Upper lobe of left lung (tissue), 6 donors: Measurements from ENCODE around the gene CERS3. TPM values are rescaled to one million over a fixed set of nuclear protein-coding genes. Genes with fewer than 3 reads are reported as not detected.

ENCODE experiments used
- ATAC-seq, 2 donors: fragments of 200-7000 bp; cut with Tn5 transposase; one replicate each; pipeline ENCODE4 v1.9.1; 2022; ENCODE audit warnings: mild to moderate bottlenecking in 2 of 2, moderate library complexity in 2 of 2; ENCODE audit not compliant: low FRiP score in 2 of 2
- DNase-seq, 2 donors: peaks; one replicate each; pipeline ENCODE4 v3.0.0-alpha.2; 2019 to 2020
- H3K27ac ChIP-seq, 4 donors: fragments of 200-600 bp; sonication (generic); one replicate each; pipeline ENCODE4 v1.5.1; 2016 to 2019
- H3K27me3 ChIP-seq, 4 donors: fragments of 200-600 bp; sonication (generic); one replicate each; pipeline ENCODE4 v1.5.1; 2017 to 2019
- H3K36me3 ChIP-seq, 4 donors: fragments of 200-600 bp; sonication (generic); one replicate each; pipeline ENCODE4 v1.5.1; 2016 to 2019
- H3K4me1 ChIP-seq, 4 donors: fragments of 200-600 bp; sonication (generic); one replicate each; pipeline ENCODE4 v1.5.1; 2018 to 2019
- H3K4me3 ChIP-seq, 4 donors: fragments of 200-600 bp; sonication (generic); one replicate each; pipeline ENCODE4 v1.5.1; 2017 to 2019; ENCODE audit warnings: mild to moderate bottlenecking in 2 of 4, moderate library complexity in 1 of 4
- H3K9me3 ChIP-seq, 4 donors: fragments of 200-600 bp; sonication (generic); one replicate each; pipeline ENCODE4 v1.5.1; 2018 to 2019
- EP300 ChIP-seq, 4 donors: sonication (generic); formaldehyde crosslinking; IDR thresholded peaks; one replicate each; pipeline ENCODE4 v1.5.1; 2017; ENCODE audit warnings: antibody characterized with exemption in 4 of 4, control low read depth in 2 of 4
- POLR2A ChIP-seq, 4 donors: fragments of 450-650 bp; IDR thresholded peaks; one replicate each; pipeline ENCODE4 v1.5.1; 2016 to 2017; ENCODE audit warnings: antibody characterized with exemption in 4 of 4, mild to moderate bottlenecking in 2 of 4
- POLR2AphosphoS5 ChIP-seq, 2 donors: sonication (generic); formaldehyde crosslinking; IDR thresholded peaks; one replicate each; pipeline ENCODE4 v1.5.1; 2017; ENCODE audit warnings: antibody characterized with exemption in 2 of 2
- WGBS, 2 donors: methylation state at CpG; one replicate each; pipeline ENCODE4 v1.1.5; 2017 to 2018; 5-methylcytosine and 5-hydroxymethylcytosine counted together
- total RNA-seq, 6 donors: library from RNA; depleted of rRNA in 4 of 6; stranded (reverse); fragments of >200 nt in 4 of 6; gene quantifications; one replicate each; pipeline versions ENCODE4 v1.1.0 to v1.2.1, GENCODE V29; 2016 to 2021
- TF ChIP-seq, protein P1 (sequence below), 6 experiments: fragments of 450-650 bp in 4 of 6; fragments of 200-600 bp in 2 of 6; sonication (generic) in 2 of 6; IDR thresholded peaks; one replicate each; pipeline ENCODE4 v1.5.1; 2016 to 2019; ENCODE audit warnings: antibody characterized with exemption in 6 of 6
- donor health status: DM: no; HTN: no; CAD: no; lungs with moderate emphysema.
- donor health status: DM: no; HTN: yes; CAD: no; lungs with severe emphysema.

CERS3 gene
- total RNA-seq, 6 donors from 2014 or later = 0.33 TPM; not detected in 5

DNA sequence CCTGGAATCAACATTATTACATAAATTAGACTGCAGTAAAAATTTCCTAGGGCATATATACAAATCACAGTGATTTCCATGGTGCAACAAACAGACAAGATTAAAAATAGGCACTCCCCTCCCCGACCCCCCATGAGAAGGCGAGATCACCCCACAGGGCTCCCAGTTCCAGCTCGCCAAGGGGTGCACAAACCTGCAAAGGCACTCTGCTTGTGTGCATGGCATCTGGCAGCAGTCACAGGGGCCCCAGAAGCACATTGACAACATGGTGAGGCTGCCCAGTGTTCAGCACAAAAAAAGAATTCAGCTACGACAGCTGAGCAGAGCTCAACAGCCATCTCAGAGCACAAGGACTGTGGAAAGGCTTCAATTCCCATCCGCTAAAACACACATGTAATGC lies 19.2 kb upstream of the CERS3 start:
- H3K27me3 ChIP-seq = peaks cover 0 to 5% (median 2%) of the 10 kb centered on the region in 4 donors
- no peaks in the 10 kb centered on the region for H3K9me3 ChIP-seq
- ATAC-seq = no peak
- DNase-seq = no peak
- no peaks in the 10 kb centered on the region for H3K4me1 ChIP-seq
- H3K27ac ChIP-seq = no peak overlapping the region
- H3K36me3 ChIP-seq = no peaks in the 10 kb centered on the region
- TF ChIP-seq EP300 (IDR thresholded peaks at IDR 0.05) = no peak
- no peak for TF ChIP-seq POLR2AphosphoS5 (IDR thresholded peaks at IDR 0.05)
- no peak for TF ChIP-seq POLR2A (IDR thresholded peaks at IDR 0.05)
- TF ChIP-seq, protein P1, sequence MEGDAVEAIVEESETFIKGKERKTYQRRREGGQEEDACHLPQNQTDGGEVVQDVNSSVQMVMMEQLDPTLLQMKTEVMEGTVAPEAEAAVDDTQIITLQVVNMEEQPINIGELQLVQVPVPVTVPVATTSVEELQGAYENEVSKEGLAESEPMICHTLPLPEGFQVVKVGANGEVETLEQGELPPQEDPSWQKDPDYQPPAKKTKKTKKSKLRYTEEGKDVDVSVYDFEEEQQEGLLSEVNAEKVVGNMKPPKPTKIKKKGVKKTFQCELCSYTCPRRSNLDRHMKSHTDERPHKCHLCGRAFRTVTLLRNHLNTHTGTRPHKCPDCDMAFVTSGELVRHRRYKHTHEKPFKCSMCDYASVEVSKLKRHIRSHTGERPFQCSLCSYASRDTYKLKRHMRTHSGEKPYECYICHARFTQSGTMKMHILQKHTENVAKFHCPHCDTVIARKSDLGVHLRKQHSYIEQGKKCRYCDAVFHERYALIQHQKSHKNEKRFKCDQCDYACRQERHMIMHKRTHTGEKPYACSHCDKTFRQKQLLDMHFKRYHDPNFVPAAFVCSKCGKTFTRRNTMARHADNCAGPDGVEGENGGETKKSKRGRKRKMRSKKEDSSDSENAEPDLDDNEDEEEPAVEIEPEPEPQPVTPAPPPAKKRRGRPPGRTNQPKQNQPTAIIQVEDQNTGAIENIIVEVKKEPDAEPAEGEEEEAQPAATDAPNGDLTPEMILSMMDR (IDR thresholded peaks at IDR 0.05) = no peak
- H3K4me3 ChIP-seq = no peak overlapping the region
- 78 to 88% methylated on average over 5 of the region's 5 CpGs for WGBS, 2 donors

- 78 to 80% methylated on average over 6 of the region's 6 CpGs for WGBS, 2 donors
- H3K36me3 ChIP-seq = no peaks in the 10 kb centered on the region
- no peaks in the 10 kb centered on the region for H3K9me3 ChIP-seq
- no peak for DNase-seq
- ATAC-seq = no peak
- H3K27ac ChIP-seq = no peak overlapping the region
- H3K27me3 ChIP-seq = peaks cover 0 to 5% (median 2%) of the 10 kb centered on the region in 4 donors
- TF ChIP-seq POLR2A (IDR thresholded peaks at IDR 0.05) (no peak), EP300 (IDR thresholded peaks at IDR 0.05) (no peak), POLR2AphosphoS5 (IDR thresholded peaks at IDR 0.05) (no peak)
- TF ChIP-seq, protein P1 (IDR thresholded peaks at IDR 0.05) = no peak
- no peak overlapping the region for H3K4me3 ChIP-seq
- no peaks in the 10 kb centered on the region for H3K4me1 ChIP-seq
Observed at GRCh38 chr15:100544946-100545345, 16.2 kb upstream of the CERS3 start.

DNA sequence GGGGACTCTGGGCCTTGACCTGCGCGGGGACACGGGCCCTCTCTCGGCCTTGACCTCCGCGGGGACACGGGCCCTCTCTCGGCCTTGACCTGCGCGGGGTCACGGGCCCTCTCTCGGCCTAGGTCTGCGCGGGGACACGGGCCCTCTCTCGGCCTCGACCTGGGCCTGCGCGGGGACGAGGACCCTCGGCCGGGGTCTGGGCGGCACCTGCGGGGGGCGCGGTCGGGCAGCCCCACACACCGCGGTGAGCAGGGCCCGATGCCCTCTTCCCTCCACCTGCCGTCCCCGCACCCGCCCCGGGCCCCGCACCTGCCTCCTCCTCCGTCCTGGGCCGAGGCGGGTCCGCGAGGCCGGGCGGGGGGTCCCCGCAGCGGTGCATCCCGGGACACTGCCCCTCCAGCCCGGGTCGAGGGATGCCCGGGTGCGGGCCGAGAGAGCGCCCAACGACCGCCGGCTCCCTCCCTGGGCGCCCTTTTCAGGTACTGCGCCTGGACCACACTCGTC lies 15.6 kb upstream of the CERS3 start:
- Histone ChIP-seq H3K9me3 (no peaks in the 10 kb centered on the region), H3K27ac (no peak overlapping the region), H3K4me3 (no peak overlapping the region), H3K27me3 (peaks cover 0 to 5% (median 2%) of the 10 kb centered on the region in 4 donors), H3K4me1 (no peaks in the 10 kb centered on the region), H3K36me3 (no peaks in the 10 kb centered on the region)
- ATAC-seq = peak; percentile 42 to 69
- peak in 1 of 2 donors; percentile 73 for DNase-seq
- 46% methylated on average over 54 of the region's 57 CpGs; no CpG with 5 or more reads in 1 of the 2 donors for WGBS, 2 donors
- TF ChIP-seq EP300 (IDR thresholded peaks at IDR 0.05) (no peak), POLR2A (IDR thresholded peaks at IDR 0.05) (no peak), POLR2AphosphoS5 (IDR thresholded peaks at IDR 0.05) (no peak)
- TF ChIP-seq, protein P1 (IDR thresholded peaks at IDR 0.05) = no peak

DNA sequence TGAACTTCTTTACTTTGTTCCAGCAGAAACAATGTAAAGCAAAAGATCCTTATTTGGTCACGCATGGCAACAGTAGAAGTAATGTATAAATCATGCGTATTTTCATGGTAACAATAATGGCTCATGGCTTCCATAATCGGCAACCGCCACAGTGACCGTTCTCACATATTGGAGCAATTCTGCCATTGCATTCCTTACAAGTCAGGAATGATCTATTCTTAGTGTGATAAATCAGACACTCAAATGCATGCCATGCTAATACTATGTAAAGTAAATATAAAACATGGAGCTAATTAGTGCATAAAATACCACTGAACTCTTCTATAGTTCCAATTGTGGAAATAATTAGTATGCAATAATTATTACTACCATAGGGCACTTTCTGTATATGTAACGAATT lies 13.5 kb upstream of the CERS3 start:
- no peaks in the 10 kb centered on the region for H3K36me3 ChIP-seq
- no peaks in the 10 kb centered on the region for H3K9me3 ChIP-seq
- no peaks in the 10 kb centered on the region for H3K4me1 ChIP-seq
- 91 to 92% methylated on average over 6 of the region's 6 CpGs for WGBS, 2 donors
- ATAC-seq (no peak), DNase-seq (no peak)
- H3K27me3 ChIP-seq = peaks cover 0 to 5% (median 2%) of the 10 kb centered on the region in 4 donors
- no peak overlapping the region for H3K27ac ChIP-seq
- TF ChIP-seq EP300 (IDR thresholded peaks at IDR 0.05) = no peak
- TF ChIP-seq POLR2A (IDR thresholded peaks at IDR 0.05) = no peak
- TF ChIP-seq POLR2AphosphoS5 (IDR thresholded peaks at IDR 0.05) = no peak
- TF ChIP-seq, protein P1 (IDR thresholded peaks at IDR 0.05) = no peak
- no peak overlapping the region for H3K4me3 ChIP-seq

DNA sequence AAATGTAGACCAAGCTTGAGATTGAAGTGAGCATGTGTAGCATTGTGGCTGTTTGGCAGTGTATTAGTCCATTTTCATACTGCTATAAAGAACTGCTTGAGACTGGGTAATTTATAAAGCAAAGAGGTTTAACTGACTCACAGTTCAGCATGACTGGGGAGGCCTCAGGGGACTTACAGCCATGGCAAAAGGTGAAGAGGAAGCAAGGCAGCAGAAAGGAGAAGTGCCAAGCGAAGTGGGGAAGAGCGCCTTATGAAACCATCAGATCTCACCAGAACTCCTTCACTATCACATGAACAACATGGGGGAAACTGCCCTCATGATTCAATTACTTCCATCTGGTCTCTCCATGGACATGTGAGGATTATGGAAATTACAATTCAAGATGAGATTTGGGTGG lies 8.6 kb upstream of the CERS3 start:
- DNase-seq (peak in 1 of 2 donors; percentile 62), ATAC-seq (peak in 1 of 2 donors; percentile 63)
- WGBS, 2 donors = 33 to 69% methylated on average over 2 of the region's 2 CpGs
- Histone ChIP-seq H3K4me3 (no peak overlapping the region), H3K4me1 (no peaks in the 10 kb centered on the region), H3K27ac (peak overlapping the region in 1 of 4 donors; percentile 23), H3K9me3 (no peaks in the 10 kb centered on the region), H3K36me3 (no peaks in the 10 kb centered on the region), H3K27me3 (no peaks in the 10 kb centered on the region)
- TF ChIP-seq EP300 (IDR thresholded peaks at IDR 0.05) (no peak), POLR2AphosphoS5 (IDR thresholded peaks at IDR 0.05) (peak in 1 of 2 donors; percentile 9)
